HCT116 (cell line): ENCODE data around the gene SLC22A23. TPM values are rescaled to one million over a fixed set of nuclear protein-coding genes. Genes with fewer than 3 reads are reported as not detected.

Source experiments
- ATAC-seq: fragments of 200-7000 bp; cut with Tn5 transposase; 2 replicates; pipeline ENCODE4 v1.9.1; 2020; ENCODE audit warnings: mild to moderate bottlenecking, moderate library complexity
- BruUV-seq: library from RNA; stranded (reverse); fragments of 400-500 nt; replicated peaks from 2 replicates; lab custom pipeline; 2021; lab: Mats Ljungman, UMichigan
- CTCF ChIA-PET: fragments of 300-600 bp; sonication (Branson Sonifier 250); formaldehyde crosslinking; loops from one replicate; lab custom pipeline; 2021; ENCODE audit warnings: antibody characterized with exemption; lab: Charles Lee
- POLR2A ChIA-PET: fragments of 300-600, 350-600 bp; sonication (Branson Sonifier 250); formaldehyde crosslinking; loops from one replicate; lab custom pipeline; 2021; ENCODE audit warnings: antibody characterized with exemption; lab: Charles Lee
- RAD21 ChIA-PET, 2 experiments: fragments of 300-600 bp; sonication (Branson Sonifier 250); formaldehyde crosslinking; loops; one replicate each; lab custom pipeline; 2023; ENCODE audit warnings: low total read pairs in 2 of 2; ENCODE audit not compliant: uncharacterized antibody in 2 of 2, unreplicated experiment in 2 of 2, low non-redundant PET in 1 of 2; lab: Charles Lee
- DNase-seq: peaks from one replicate; pipeline ENCODE4 v3.0.0-alpha.2; 2010; ENCODE audit warnings: low read depth, low spot score
- H2AFZ ChIP-seq: fragments of 200-600 bp; shearing (Covaris generic), sonication (generic); 2 replicates; pipeline ENCODE4 v1.6.1; 2017; ENCODE audit warnings: low read depth, mixed run types, mixed read lengths, antibody characterized with exemption, low read length; ENCODE audit not compliant: poor library complexity, severe bottlenecking
- H3K27ac ChIP-seq: 2 replicates; pipeline ENCODE4 v1.5.1; 2012; ENCODE audit warnings: low read depth, low read length
- H3K27me3 ChIP-seq: fragments of 200-600 bp; sonication (generic); 2 replicates; pipeline ENCODE4 v1.6.1; 2016; ENCODE audit warnings: mixed run types, low read length, mixed read lengths; ENCODE audit not compliant: insufficient read depth
- H3K36me3 ChIP-seq, 2 experiments: fragments of 200-500 bp in 1 of 2; fragments of 200-600 bp in 1 of 2; sonication (Bioruptor generic) in 1 of 2; sonication (generic) in 1 of 2; 2 replicates each; pipeline versions ENCODE4 v1.5.1 to v1.6.1; 2014 to 2016; ENCODE audit warnings: low read length in 2 of 2, inconsistent platforms in 1 of 2, mixed read lengths in 1 of 2, mixed run types in 1 of 2; ENCODE audit not compliant: insufficient read depth in 2 of 2, control insufficient read depth in 1 of 2
- H3K4me1 ChIP-seq, 2 experiments: fragments of 200-600 bp in 1 of 2; sonication (generic) in 1 of 2; 2 replicates each; pipeline versions ENCODE4 v1.5.1 to v1.6.1; 2012 to 2017; ENCODE audit warnings: low read length in 2 of 2, inconsistent platforms in 1 of 2, mild to moderate bottlenecking in 1 of 2, mixed read lengths in 1 of 2, mixed run types in 1 of 2, moderate library complexity in 1 of 2; ENCODE audit not compliant: insufficient read depth in 2 of 2, control insufficient read depth in 1 of 2
- H3K4me2 ChIP-seq: fragments of 200-600 bp; sonication (generic); 2 replicates; pipeline ENCODE4 v1.6.1; 2017; ENCODE audit warnings: mixed run types, low read length, mixed read lengths
- H3K4me3 ChIP-seq, 2 experiments: fragments of 200-600 bp in 1 of 2; sonication (generic) in 1 of 2; replicated peaks in 1 of 2; 2 replicates each; pipeline ENCODE4 v1.5.1; 2011 to 2016; ENCODE audit warnings: low read length in 2 of 2, control low read depth in 1 of 2, low read depth in 1 of 2, mild to moderate bottlenecking in 1 of 2, mixed read lengths in 1 of 2, mixed run types in 1 of 2
- H3K79me2 ChIP-seq: fragments of 200-600 bp; sonication (generic); 2 replicates; pipeline ENCODE4 v1.6.1; 2017; ENCODE audit warnings: mild to moderate bottlenecking, mixed run types, low read length, moderate library complexity, mixed read lengths; ENCODE audit not compliant: insufficient read depth
- H3K9ac ChIP-seq: fragments of 200-600 bp; sonication (generic); 2 replicates; pipeline ENCODE4 v1.6.1; 2016; ENCODE audit warnings: low read length, mixed read lengths
- H3K9me2 ChIP-seq: fragments of 200-600 bp; sonication (generic), shearing (Covaris generic); 2 replicates; pipeline ENCODE4 v1.6.1; 2017; ENCODE audit warnings: mixed run types, mild to moderate bottlenecking, moderate library complexity; ENCODE audit not compliant: insufficient read depth
- H3K9me3 ChIP-seq, 2 experiments: fragments of 200-500 bp in 1 of 2; fragments of 200-600 bp in 1 of 2; sonication (Bioruptor generic) in 1 of 2; sonication (generic) in 1 of 2; 2 replicates each; pipeline ENCODE4 v1.6.1; 2014 to 2017; ENCODE audit warnings: low read length in 2 of 2, mixed read lengths in 2 of 2, inconsistent platforms in 1 of 2, low read depth in 1 of 2, mild to moderate bottlenecking in 1 of 2, mixed run types in 1 of 2, moderate library complexity in 1 of 2; ENCODE audit not compliant: control insufficient read depth in 1 of 2, insufficient read depth in 1 of 2
- H4K20me1 ChIP-seq: fragments of 200-600 bp; sonication (generic), shearing (Covaris generic); 2 replicates; pipeline ENCODE4 v1.6.1; 2017; ENCODE audit warnings: mixed run types, mild to moderate bottlenecking, moderate library complexity; ENCODE audit not compliant: insufficient read depth
- ATF3 ChIP-seq: IDR thresholded peaks from 2 replicates; pipeline ENCODE4 v1.6.1; 2012
- REST ChIP-seq: IDR thresholded peaks from 2 replicates; pipeline ENCODE4 v1.6.1; 2012; ENCODE audit warnings: low read depth
- SIN3A ChIP-seq: IDR thresholded peaks from 2 replicates; pipeline ENCODE4 v1.6.1; 2012; ENCODE audit warnings: low read depth
- ZFX ChIP-seq: fragments of 450-650 bp; IDR thresholded peaks from 2 replicates; pipeline ENCODE4 v1.6.1; 2017
- intact Hi-C: fragments of 100-400 bp; cut with micrococcal nuclease; formaldehyde crosslinking; loops from 2 replicates; pipeline ENCODE4 v1.10.0; 2022
- total RNA-seq: library from RNA; stranded (reverse); gene quantifications from one replicate; pipeline ENCODE4 v1.2.1, GENCODE V29; 2021; ENCODE audit not compliant: unreplicated experiment

SLC22A23 gene
- total RNA-seq, 1 experiment from 2014 or later = 11.5 TPM

GRCh38 chr6:3367630-3368029 lies 89.2 kb downstream of the SLC22A23 start:
- no peak overlapping the region for H3K27ac ChIP-seq
- TF ChIP-seq ATF3 (no peak), REST (no peak)
- TF ChIP-seq, all 23 proteins: peak for 0
- Histone ChIP-seq H3K4me3 (no peak overlapping the region), H3K4me2 (no peak overlapping the region), H3K36me3 (no peaks in the 10 kb centered on the region), H3K27me3 (no peaks in the 10 kb centered on the region), H3K9ac (no peak overlapping the region), H3K4me1 (peaks cover 25 to 36% of the 10 kb centered on the region in 2 experiments), H3K9me2 (no peaks in the 10 kb centered on the region), H4K20me1 (no peaks in the 10 kb centered on the region), H3K9me3 (no peaks in the 10 kb centered on the region), H2AFZ (no peak overlapping the region), H3K79me2 (no peaks in the 10 kb centered on the region)
- POLR2A ChIA-PET = no interaction called here
- no TSS peak for BruUV-seq
- RAD21 ChIA-PET = no interaction called here
- CTCF ChIA-PET = no interaction called here
- ATAC-seq (no peak), DNase-seq (no peak)
- intact Hi-C loops = no loop called here

GRCh38 chr6:3366596-3367413 lies 90.0 kb downstream of the SLC22A23 start:
- H3K4me2 ChIP-seq = no peak overlapping the region
- H2AFZ ChIP-seq = no peak overlapping the region
- no peaks in the 10 kb centered on the region for H3K27me3 ChIP-seq
- DNase-seq = no peak
- H3K4me3 ChIP-seq = no peak overlapping the region
- CTCF ChIA-PET = no interaction called here
- no peaks in the 10 kb centered on the region for H3K9me3 ChIP-seq
- RAD21 ChIA-PET = no interaction called here
- H3K9ac ChIP-seq = no peak overlapping the region
- TF ChIP-seq SIN3A (no peak), ZFX (no peak)
- intact Hi-C loops = no loop called here
- no peaks in the 10 kb centered on the region for H3K79me2 ChIP-seq
- BruUV-seq = no TSS peak
- ATAC-seq = no peak
- no peaks in the 10 kb centered on the region for H3K9me2 ChIP-seq
- peaks cover 22 to 33% of the 10 kb centered on the region in 2 experiments for H3K4me1 ChIP-seq
- no peaks in the 10 kb centered on the region for H4K20me1 ChIP-seq
- no peak overlapping the region for H3K27ac ChIP-seq
- POLR2A ChIA-PET = no interaction called here
- no peaks in the 10 kb centered on the region for H3K36me3 ChIP-seq
